ENCODE measurements around the gene CTSW.

The CTSW gene

GRCh38 chr11:65857500-65857852, 22.2 kb upstream of the CTSW start:
- no peak for TF ChIP-seq ZFX (IDR thresholded peaks at IDR 0.05; ENCODE audit: borderline replicate concordance)
- no peak for TF ChIP-seq CTCF (IDR thresholded peaks at IDR 0.05)
- H3K27ac ChIP-seq: peak overlapping the region; percentile 99

GRCh38 chr11:65857853-65858680, 21.6 kb upstream of the CTSW start, which contains the start of gene CFL1:
TSS of gene CFL1 (minus strand) at chr11:65858180. CDS start at chr11:65858099, 81 bp downstream.
- peak within 1 kb of the TSS; percentile 99 for H3K27ac ChIP-seq
- TF ChIP-seq CTCF (IDR thresholded peaks at IDR 0.05): no peak
- TF ChIP-seq ZFX (IDR thresholded peaks at IDR 0.05; ENCODE audit: borderline replicate concordance): no peak

- peak overlapping the region; percentile 99 for H3K27ac ChIP-seq
- TF ChIP-seq CTCF (IDR thresholded peaks at IDR 0.05) (no peak), ZFX (IDR thresholded peaks at IDR 0.05; ENCODE audit: borderline replicate concordance) (no peak)
These were observed 21.0 kb upstream of the CTSW start for GRCh38 chr11:65858681-65859087.

GRCh38 chr11:65859095-65859811, 20.4 kb upstream of the CTSW start:
- no peak for TF ChIP-seq CTCF (IDR thresholded peaks at IDR 0.05)
- no peak for TF ChIP-seq ZFX (IDR thresholded peaks at IDR 0.05; ENCODE audit: borderline replicate concordance)
- H3K27ac ChIP-seq: peak overlapping the region; percentile 99

- H3K27ac ChIP-seq: peak overlapping the region; percentile 99
- TF ChIP-seq CTCF (IDR thresholded peaks at IDR 0.05) (no peak), ZFX (IDR thresholded peaks at IDR 0.05; ENCODE audit: borderline replicate concordance) (no peak)
These were observed 19.8 kb upstream of the CTSW start for GRCh38 chr11:65859812-65860277.

GRCh38 chr11:65860278-65861164, 19.1 kb upstream of the CTSW start, which contains the start of gene MUS81:
TSS of gene MUS81 (plus strand) at chr11:65860433. CDS start at chr11:65860754, 321 bp downstream.
- H3K27ac ChIP-seq: peak within 1 kb of the TSS; percentile 99
- TF ChIP-seq ZFX (IDR thresholded peaks at IDR 0.05; ENCODE audit: borderline replicate concordance): no peak
- TF ChIP-seq CTCF (IDR thresholded peaks at IDR 0.05): peak; percentile 94
